H9 (cell line): ENCODE results near the gene SLX4IP. TPM values are rescaled to one million over a fixed set of nuclear protein-coding genes. Genes with fewer than 3 reads are reported as not detected.

Experiments
- DNase-seq: peaks from one replicate; pipeline ENCODE4 v3.0.0-alpha.2; 2017
- H2AFZ ChIP-seq: one replicate; pipeline ENCODE4 v1.6.1; 2013; ENCODE audit warnings: mild to moderate bottlenecking, low read length, control low read depth, moderate library complexity
- H2AK5ac ChIP-seq: 2 replicates; pipeline ENCODE4 v1.6.1; 2013; ENCODE audit warnings: low read length, control low read depth, mixed read lengths; ENCODE audit not compliant: insufficient read length
- H2BK120ac ChIP-seq: one replicate; pipeline ENCODE4 v1.6.1; 2013; ENCODE audit warnings: low read depth, mild to moderate bottlenecking, low read length, control low read depth, inconsistent platforms; ENCODE audit not compliant: poor library complexity, severe bottlenecking
- H2BK12ac ChIP-seq: 2 replicates; pipeline ENCODE4 v1.6.1; 2013; ENCODE audit warnings: low read length, control low read depth, mixed read lengths, low read depth; ENCODE audit not compliant: insufficient read length
- H2BK15ac ChIP-seq: 2 replicates; pipeline ENCODE4 v1.6.1; 2013; ENCODE audit warnings: low read depth, low read length, control low read depth
- H2BK20ac ChIP-seq: one replicate; pipeline ENCODE4 v1.6.1; 2013; ENCODE audit warnings: low read depth, mild to moderate bottlenecking, low read length, control low read depth, inconsistent platforms; ENCODE audit not compliant: poor library complexity, severe bottlenecking
- H2BK5ac ChIP-seq: 2 replicates; pipeline ENCODE4 v1.6.1; 2013; ENCODE audit warnings: low read length, control low read depth, mixed read lengths; ENCODE audit not compliant: insufficient read length
- H3K14ac ChIP-seq: 2 replicates; pipeline ENCODE4 v1.6.1; 2013; ENCODE audit warnings: low read length, control low read depth; ENCODE audit not compliant: insufficient read depth
- H3K18ac ChIP-seq: 2 replicates; pipeline ENCODE4 v1.6.1; 2013; ENCODE audit warnings: low read depth, mild to moderate bottlenecking, mixed read lengths, low read length, control low read depth; ENCODE audit not compliant: insufficient read length
- H3K23ac ChIP-seq: 2 replicates; pipeline ENCODE4 v1.6.1; 2013; ENCODE audit warnings: low read length, control low read depth, mixed read lengths, low read depth; ENCODE audit not compliant: insufficient read length
- H3K23me2 ChIP-seq: 2 replicates; pipeline ENCODE4 v1.6.1; 2013; ENCODE audit warnings: low read depth, mild to moderate bottlenecking, mixed read lengths, low read length, control low read depth; ENCODE audit not compliant: insufficient read length, poor library complexity, severe bottlenecking
- H3K27ac ChIP-seq: 2 replicates; pipeline ENCODE4 v1.5.1; 2013; ENCODE audit warnings: low read length, control low read depth, mixed read lengths, low read depth; ENCODE audit not compliant: insufficient read length
- H3K27me3 ChIP-seq: 2 replicates; pipeline ENCODE4 v1.6.1; 2013; ENCODE audit warnings: low read length, control low read depth, inconsistent platforms; ENCODE audit not compliant: insufficient read depth
- H3K4ac ChIP-seq: 2 replicates; pipeline ENCODE4 v1.6.1; 2013; ENCODE audit warnings: low read depth, mild to moderate bottlenecking, control low read depth, inconsistent platforms, low read length, moderate library complexity
- H3K4me1 ChIP-seq: 2 replicates; pipeline ENCODE4 v1.6.1; 2013; ENCODE audit warnings: low read length, control low read depth, inconsistent platforms; ENCODE audit not compliant: insufficient read depth
- H3K4me2 ChIP-seq: 2 replicates; pipeline ENCODE4 v1.6.1; 2013; ENCODE audit warnings: low read length, control low read depth, mixed read lengths; ENCODE audit not compliant: insufficient read length, insufficient read depth
- H3K56ac ChIP-seq: 2 replicates; pipeline ENCODE4 v1.6.1; 2013; ENCODE audit warnings: low read depth, mild to moderate bottlenecking, mixed read lengths, low read length, control low read depth; ENCODE audit not compliant: insufficient read length
- H3K79me1 ChIP-seq: 2 replicates; pipeline ENCODE4 v1.6.1; 2013; ENCODE audit warnings: low read depth, mild to moderate bottlenecking, moderate library complexity, low read length, control low read depth, inconsistent platforms; ENCODE audit not compliant: insufficient read depth, poor library complexity, severe bottlenecking
- H3K79me2 ChIP-seq: 2 replicates; pipeline ENCODE4 v1.6.1; 2013; ENCODE audit warnings: low read length, control low read depth, inconsistent platforms; ENCODE audit not compliant: insufficient read depth
- H3K9ac ChIP-seq: 2 replicates; pipeline ENCODE4 v1.6.1; 2013; ENCODE audit warnings: low read length, control low read depth, mixed read lengths; ENCODE audit not compliant: insufficient read length; ENCODE audit errors: extremely low read depth
- H3K9me3 ChIP-seq: one replicate; pipeline ENCODE4 v1.6.1; 2013; ENCODE audit warnings: low read depth, low read length, inconsistent platforms; ENCODE audit not compliant: control insufficient read depth
- H3T11ph ChIP-seq: one replicate; pipeline ENCODE4 v1.6.1; 2013; ENCODE audit warnings: mild to moderate bottlenecking, low read length, control low read depth, inconsistent platforms
- H4K20me1 ChIP-seq: one replicate; pipeline ENCODE4 v1.6.1; 2013; ENCODE audit not compliant: control insufficient read depth, insufficient read length, insufficient read depth
- H4K5ac ChIP-seq: 2 replicates; pipeline ENCODE4 v1.6.1; 2013; ENCODE audit warnings: low read depth, mild to moderate bottlenecking, mixed read lengths, low read length, control low read depth; ENCODE audit not compliant: insufficient read length
- H4K8ac ChIP-seq: replicated peaks from 2 replicates; pipeline ENCODE4 v1.6.1; 2013; ENCODE audit warnings: low read length, control low read depth, mixed read lengths, low read depth; ENCODE audit not compliant: insufficient read length
- H4K91ac ChIP-seq: 2 replicates; pipeline ENCODE4 v1.6.1; 2013; ENCODE audit warnings: low read depth, mild to moderate bottlenecking, moderate library complexity, mixed read lengths, low read length, control low read depth; ENCODE audit not compliant: insufficient read length
- H3K27ac Mint-ChIP-seq, 3 experiments: 2 replicates in 2 of 3; 3 replicates in 1 of 3; pipeline ENCODE4 v1.8.0; 2020 to 2021; ENCODE audit warnings: mixed read lengths in 3 of 3, mild to moderate bottlenecking in 1 of 3, moderate library complexity in 1 of 3
- H3K27me3 Mint-ChIP-seq: 2 replicates; pipeline ENCODE4 v1.8.0; 2021; ENCODE audit warnings: low read depth, mild to moderate bottlenecking, moderate library complexity, mixed read lengths
- H3K36me3 Mint-ChIP-seq, 3 experiments: 2 replicates in 2 of 3; 3 replicates in 1 of 3; pipeline ENCODE4 v1.8.0; 2020 to 2021; ENCODE audit warnings: low read depth in 3 of 3, mixed read lengths in 3 of 3; ENCODE audit not compliant: insufficient read depth in 1 of 3
- H3K4me1 Mint-ChIP-seq, 2 experiments: 2 replicates each; pipeline ENCODE4 v1.8.0; 2020; ENCODE audit warnings: mixed read lengths in 2 of 2
- H3K4me3 Mint-ChIP-seq, 2 experiments: 2 replicates in 1 of 2; 3 replicates in 1 of 2; pipeline ENCODE4 v1.8.0; 2020 to 2021; ENCODE audit warnings: mild to moderate bottlenecking in 2 of 2, mixed read lengths in 2 of 2, moderate library complexity in 1 of 2
- H3K9me3 Mint-ChIP-seq, 2 experiments: 2 replicates in 1 of 2; 3 replicates in 1 of 2; pipeline ENCODE4 v1.8.0; 2020; ENCODE audit warnings: mild to moderate bottlenecking in 2 of 2, mixed read lengths in 2 of 2, moderate library complexity in 1 of 2
- CTCF ChIP-seq: fragments of 200-600 bp; sonication (generic); conservative IDR thresholded peaks from 3 replicates; pipeline ENCODE4 v1.8.0; 2021; ENCODE audit warnings: antibody characterized with exemption, mild to moderate bottlenecking
- WGBS: extraction: QIAGEN DNeasy Blood & Tissue Kit; methylation state at CpG from one replicate; pipeline ENCODE4 v1.1.7; 2013; ENCODE audit warnings: missing lambda C conversion rate, low lambda C conversion rate, mixed read lengths; ENCODE audit not compliant: insufficient read length; ENCODE audit errors: extremely low coverage; 5-methylcytosine and 5-hydroxymethylcytosine counted together
- total RNA-seq: library from RNA; stranded (reverse); gene quantifications from 2 replicates; pipeline ENCODE4 v1.2.1, GENCODE V29; 2021

Gene SLX4IP
- total RNA-seq, 1 experiment from 2014 or later = 7.9 TPM

GRCh38 chr20:10558635-10559187 lies 123.6 kb downstream of the SLX4IP start:
- Histone ChIP-seq H3K4ac (no peak overlapping the region), H3K18ac (no peak overlapping the region), H3K27me3 (no peaks in the 10 kb centered on the region), H3K9ac (no peak overlapping the region), H2BK120ac (no peak overlapping the region), H3K4me2 (no peak overlapping the region), H3K23me2 (no peaks in the 10 kb centered on the region), H4K8ac (no peak overlapping the region), H3K79me2 (no peaks in the 10 kb centered on the region), H3K9me3 (no peaks in the 10 kb centered on the region), H4K5ac (no peak overlapping the region), H3K56ac (no peak overlapping the region), H2BK15ac (no peak overlapping the region), H2BK20ac (no peak overlapping the region), H3K79me1 (no peaks in the 10 kb centered on the region), H2AFZ (no peak overlapping the region), H3K23ac (no peak overlapping the region), H4K91ac (no peak overlapping the region), H2AK5ac (no peak overlapping the region), H3T11ph (no peak overlapping the region), H3K27ac (no peak overlapping the region), H4K20me1 (no peaks in the 10 kb centered on the region), H3K4me1 (peaks cover 3% of the 10 kb centered on the region; the same call in 1 of the 2 replicates), H2BK5ac (no peak overlapping the region), H3K14ac (no peak overlapping the region), H2BK12ac (no peak overlapping the region)
- no peaks in the 10 kb centered on the region for H3K27me3 Mint-ChIP-seq
- H3K27ac Mint-ChIP-seq = peak overlapping the region; percentile 14 to 88 (median 50); a peak in 4 of 7 replicates
- peaks cover 34 to 38% of the 10 kb centered on the region in 2 experiments for H3K4me1 Mint-ChIP-seq
- no CpG with 5 or more reads among the region's 9 CpGs for WGBS
- no peak for TF ChIP-seq CTCF
- DNase-seq = no peak
- H3K4me3 Mint-ChIP-seq = no peak overlapping the region
- H3K36me3 Mint-ChIP-seq = peaks cover 4 to 6% (median 4%) of the 10 kb centered on the region in 3 experiments
- peaks cover 0 to 4% of the 10 kb centered on the region in 2 experiments; a peak in 1 of 5 replicates for H3K9me3 Mint-ChIP-seq
